WTC11 (cell line): Measurements from ENCODE around the gene GK2. TPM values are rescaled to one million over a fixed set of nuclear protein-coding genes. Genes with fewer than 3 reads are reported as not detected.

Experiments used
- ATAC-seq: fragments of 200-7000 bp; cut with Tn5 transposase; 2 replicates; pipeline ENCODE4 v1.10.0; 2021; ENCODE audit warnings: mild to moderate bottlenecking, moderate library complexity
- CTCF ChIA-PET: fragments of 300-600 bp; sonication (Branson Sonifier 250); formaldehyde crosslinking; loops from one replicate; lab custom pipeline; 2021; ENCODE audit warnings: antibody characterized with exemption; lab: Charles Lee
- POLR2A ChIA-PET: fragments of 350-600 bp; sonication (Branson Sonifier 250); formaldehyde crosslinking; loops from one replicate; lab custom pipeline; 2021; ENCODE audit warnings: antibody characterized with exemption; lab: Charles Lee
- DNase-seq: peaks from one replicate; pipeline ENCODE4 v3.0.0; 2021; ENCODE audit warnings: low spot score
- H3K27ac Mint-ChIP-seq: 2 replicates; pipeline ENCODE4 v1.8.0; 2021; ENCODE audit warnings: mixed read lengths
- H3K27me3 Mint-ChIP-seq: 2 replicates; pipeline ENCODE4 v1.8.0; 2021; ENCODE audit warnings: low read depth, mild to moderate bottlenecking, moderate library complexity, mixed read lengths
- H3K36me3 Mint-ChIP-seq: 2 replicates; pipeline ENCODE4 v1.8.0; 2021; ENCODE audit warnings: mixed read lengths
- H3K4me1 Mint-ChIP-seq: 2 replicates; pipeline ENCODE4 v1.8.0; 2022; ENCODE audit warnings: mixed read lengths
- H3K4me3 Mint-ChIP-seq: 2 replicates; pipeline ENCODE4 v1.8.0; 2021; ENCODE audit warnings: mild to moderate bottlenecking, moderate library complexity, mixed read lengths
- H3K9me3 Mint-ChIP-seq: 2 replicates; pipeline ENCODE4 v1.8.0; 2021; ENCODE audit warnings: mixed read lengths
- ELF4 ChIP-seq: sonication (generic); formaldehyde crosslinking; IDR thresholded peaks from 2 replicates; pipeline ENCODE4 v1.8.1; 2022; ENCODE audit warnings: low read depth, mild to moderate bottlenecking, moderate library complexity, missing genetic modification reagents
- FOXK1 ChIP-seq: sonication (generic); formaldehyde crosslinking; IDR thresholded peaks from 2 replicates; pipeline ENCODE4 v1.8.0; 2022; ENCODE audit warnings: mild to moderate bottlenecking, moderate library complexity, missing genetic modification reagents
- GRHL2 ChIP-seq: fragments of 250-450 bp; sonication (Bioruptor Pico); IDR thresholded peaks from 2 replicates; pipeline ENCODE4 v1.8.0; 2022; ENCODE audit warnings: mild to moderate bottlenecking, moderate library complexity; ENCODE audit not compliant: insufficient replicate concordance, severe bottlenecking
- MYBL2 ChIP-seq: sonication (generic); formaldehyde crosslinking; IDR thresholded peaks from 2 replicates; pipeline ENCODE4 v1.8.1; 2023; ENCODE audit warnings: mild to moderate bottlenecking, moderate library complexity, missing genetic modification reagents
- NFATC4 ChIP-seq: fragments of 250-450 bp; sonication (Bioruptor Pico); IDR thresholded peaks from 2 replicates; pipeline ENCODE4 v1.9.0; 2021; ENCODE audit warnings: mild to moderate bottlenecking
- NR3C1 ChIP-seq: sonication (generic); formaldehyde crosslinking; conservative IDR thresholded peaks from 2 replicates; pipeline ENCODE4 v1.8.1; 2023; ENCODE audit warnings: low read depth, mild to moderate bottlenecking, missing genetic modification reagents
- RELA ChIP-seq: sonication (generic); formaldehyde crosslinking; IDR thresholded peaks from 2 replicates; pipeline ENCODE4 v1.8.1; 2022; ENCODE audit warnings: missing genetic modification reagents, mild to moderate bottlenecking, borderline replicate concordance
- SOX15 ChIP-seq: fragments of 250-450 bp; sonication (Bioruptor Pico); IDR thresholded peaks from 2 replicates; pipeline ENCODE4 v1.9.0; 2021; ENCODE audit warnings: mild to moderate bottlenecking
- ZNF232 ChIP-seq: sonication (generic); formaldehyde crosslinking; IDR thresholded peaks from 2 replicates; pipeline ENCODE4 v1.8.0; 2022; ENCODE audit warnings: mild to moderate bottlenecking, missing genetic modification reagents
- ZNF671 ChIP-seq: fragments of 250-450 bp; sonication (Bioruptor Pico); IDR thresholded peaks from 2 replicates; pipeline ENCODE4 v1.8.0; 2021; ENCODE audit warnings: mild to moderate bottlenecking
- total RNA-seq: library from RNA; stranded (reverse); gene quantifications from 3 replicates; pipeline ENCODE4 v1.2.3, GENCODE V29; 2021
- TF ChIP-seq, protein P1 (sequence below): sonication (generic); formaldehyde crosslinking; IDR thresholded peaks from 2 replicates; pipeline ENCODE4 v1.8.0; 2023; ENCODE audit warnings: missing genetic modification reagents, mild to moderate bottlenecking, borderline replicate concordance
- TF ChIP-seq, protein P2 (sequence below): sonication (generic); formaldehyde crosslinking; IDR thresholded peaks from 2 replicates; pipeline ENCODE4 v1.8.0; 2022; ENCODE audit warnings: mild to moderate bottlenecking, missing genetic modification reagents
- TF ChIP-seq, protein P3 (sequence below): sonication (generic); formaldehyde crosslinking; IDR thresholded peaks from 2 replicates; pipeline ENCODE4 v1.8.0; 2022; ENCODE audit warnings: mild to moderate bottlenecking, missing genetic modification reagents
- TF ChIP-seq, protein P4 (sequence below): sonication (generic); formaldehyde crosslinking; conservative IDR thresholded peaks from 2 replicates; pipeline ENCODE4 v1.8.1; 2022; ENCODE audit warnings: mild to moderate bottlenecking, missing genetic modification reagents
- TF ChIP-seq, protein P5 (sequence below): sonication (generic); formaldehyde crosslinking; IDR thresholded peaks from 2 replicates; pipeline ENCODE4 v1.8.1; 2022; ENCODE audit warnings: low read depth, missing genetic modification reagents, borderline replicate concordance
- TF ChIP-seq, protein P6 (sequence below): sonication (generic); formaldehyde crosslinking; IDR thresholded peaks from 2 replicates; pipeline ENCODE4 v1.8.1; 2023; ENCODE audit warnings: mild to moderate bottlenecking, missing genetic modification reagents, moderate library complexity
- TF ChIP-seq, protein P7 (sequence below): sonication (generic); formaldehyde crosslinking; IDR thresholded peaks from 2 replicates; pipeline ENCODE4 v1.8.1; 2022; ENCODE audit warnings: mild to moderate bottlenecking, missing genetic modification reagents, moderate library complexity, borderline replicate concordance
- TF ChIP-seq, protein P8 (sequence below): sonication (generic); formaldehyde crosslinking; IDR thresholded peaks from 2 replicates; pipeline ENCODE4 v1.8.0; 2023; ENCODE audit warnings: mild to moderate bottlenecking, missing genetic modification reagents

Gene GK2
- total RNA-seq, 1 experiment from 2014 or later: not detected

DNA sequence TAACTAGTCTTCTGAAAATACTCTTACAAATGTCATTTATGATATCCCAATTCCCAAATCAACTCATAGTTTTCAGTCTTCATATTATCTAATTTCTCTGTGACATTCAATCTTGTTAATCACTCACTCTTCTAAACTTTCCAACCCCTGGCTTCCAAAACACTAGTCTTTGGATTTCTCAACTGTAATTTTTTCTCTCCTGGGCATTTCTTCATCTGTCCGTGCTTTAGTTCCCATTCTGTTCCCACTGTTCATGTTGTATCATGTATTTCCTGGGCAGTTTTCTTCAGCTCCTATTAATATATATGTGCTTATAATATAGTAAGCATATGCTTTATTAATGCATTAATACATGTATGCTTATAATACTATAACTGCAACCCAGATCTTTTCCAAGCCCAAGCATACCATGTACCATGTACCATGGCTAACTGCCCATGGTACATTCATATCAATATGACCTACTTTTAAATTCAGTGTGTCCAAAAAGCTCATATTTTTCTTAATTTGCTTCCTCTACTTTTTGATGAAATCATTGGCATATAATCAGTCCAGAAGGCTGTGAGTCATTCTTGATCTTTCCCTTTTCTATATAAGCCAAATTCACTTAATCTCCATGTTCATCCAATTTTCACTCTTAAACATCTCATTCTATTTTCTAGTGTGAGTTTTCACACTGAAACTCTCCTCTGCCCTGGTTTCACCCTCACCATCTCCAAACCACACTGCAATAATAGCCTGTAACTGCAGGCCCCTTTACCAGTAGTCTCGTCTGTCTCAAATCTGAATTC lies 21.3 kb upstream of the GK2 start (continued):
- TF ChIP-seq, protein P1, sequence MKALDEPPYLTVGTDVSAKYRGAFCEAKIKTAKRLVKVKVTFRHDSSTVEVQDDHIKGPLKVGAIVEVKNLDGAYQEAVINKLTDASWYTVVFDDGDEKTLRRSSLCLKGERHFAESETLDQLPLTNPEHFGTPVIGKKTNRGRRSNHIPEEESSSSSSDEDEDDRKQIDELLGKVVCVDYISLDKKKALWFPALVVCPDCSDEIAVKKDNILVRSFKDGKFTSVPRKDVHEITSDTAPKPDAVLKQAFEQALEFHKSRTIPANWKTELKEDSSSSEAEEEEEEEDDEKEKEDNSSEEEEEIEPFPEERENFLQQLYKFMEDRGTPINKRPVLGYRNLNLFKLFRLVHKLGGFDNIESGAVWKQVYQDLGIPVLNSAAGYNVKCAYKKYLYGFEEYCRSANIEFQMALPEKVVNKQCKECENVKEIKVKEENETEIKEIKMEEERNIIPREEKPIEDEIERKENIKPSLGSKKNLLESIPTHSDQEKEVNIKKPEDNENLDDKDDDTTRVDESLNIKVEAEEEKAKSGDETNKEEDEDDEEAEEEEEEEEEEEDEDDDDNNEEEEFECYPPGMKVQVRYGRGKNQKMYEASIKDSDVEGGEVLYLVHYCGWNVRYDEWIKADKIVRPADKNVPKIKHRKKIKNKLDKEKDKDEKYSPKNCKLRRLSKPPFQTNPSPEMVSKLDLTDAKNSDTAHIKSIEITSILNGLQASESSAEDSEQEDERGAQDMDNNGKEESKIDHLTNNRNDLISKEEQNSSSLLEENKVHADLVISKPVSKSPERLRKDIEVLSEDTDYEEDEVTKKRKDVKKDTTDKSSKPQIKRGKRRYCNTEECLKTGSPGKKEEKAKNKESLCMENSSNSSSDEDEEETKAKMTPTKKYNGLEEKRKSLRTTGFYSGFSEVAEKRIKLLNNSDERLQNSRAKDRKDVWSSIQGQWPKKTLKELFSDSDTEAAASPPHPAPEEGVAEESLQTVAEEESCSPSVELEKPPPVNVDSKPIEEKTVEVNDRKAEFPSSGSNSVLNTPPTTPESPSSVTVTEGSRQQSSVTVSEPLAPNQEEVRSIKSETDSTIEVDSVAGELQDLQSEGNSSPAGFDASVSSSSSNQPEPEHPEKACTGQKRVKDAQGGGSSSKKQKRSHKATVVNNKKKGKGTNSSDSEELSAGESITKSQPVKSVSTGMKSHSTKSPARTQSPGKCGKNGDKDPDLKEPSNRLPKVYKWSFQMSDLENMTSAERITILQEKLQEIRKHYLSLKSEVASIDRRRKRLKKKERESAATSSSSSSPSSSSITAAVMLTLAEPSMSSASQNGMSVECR: no peak
- no peak for TF ChIP-seq SOX15 (CRISPR knock-in tag)
- no peak for TF ChIP-seq ZNF232
- TF ChIP-seq ELF4 (CRISPR knock-in tag): no peak
- TF ChIP-seq, protein P2, sequence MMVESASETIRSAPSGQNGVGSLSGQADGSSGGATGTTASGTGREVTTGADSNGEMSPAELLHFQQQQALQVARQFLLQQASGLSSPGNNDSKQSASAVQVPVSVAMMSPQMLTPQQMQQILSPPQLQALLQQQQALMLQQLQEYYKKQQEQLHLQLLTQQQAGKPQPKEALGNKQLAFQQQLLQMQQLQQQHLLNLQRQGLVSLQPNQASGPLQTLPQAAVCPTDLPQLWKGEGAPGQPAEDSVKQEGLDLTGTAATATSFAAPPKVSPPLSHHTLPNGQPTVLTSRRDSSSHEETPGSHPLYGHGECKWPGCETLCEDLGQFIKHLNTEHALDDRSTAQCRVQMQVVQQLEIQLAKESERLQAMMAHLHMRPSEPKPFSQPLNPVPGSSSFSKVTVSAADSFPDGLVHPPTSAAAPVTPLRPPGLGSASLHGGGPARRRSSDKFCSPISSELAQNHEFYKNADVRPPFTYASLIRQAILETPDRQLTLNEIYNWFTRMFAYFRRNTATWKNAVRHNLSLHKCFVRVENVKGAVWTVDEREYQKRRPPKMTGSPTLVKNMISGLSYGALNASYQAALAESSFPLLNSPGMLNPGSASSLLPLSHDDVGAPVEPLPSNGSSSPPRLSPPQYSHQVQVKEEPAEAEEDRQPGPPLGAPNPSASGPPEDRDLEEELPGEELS (CRISPR knock-in tag): no peak
- TF ChIP-seq, protein P3, sequence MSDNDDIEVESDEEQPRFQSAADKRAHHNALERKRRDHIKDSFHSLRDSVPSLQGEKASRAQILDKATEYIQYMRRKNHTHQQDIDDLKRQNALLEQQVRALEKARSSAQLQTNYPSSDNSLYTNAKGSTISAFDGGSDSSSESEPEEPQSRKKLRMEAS (CRISPR knock-in tag): no peak
- no peak for TF ChIP-seq NR3C1 (CRISPR knock-in tag)
- TF ChIP-seq RELA (CRISPR knock-in tag): no peak
- TF ChIP-seq, protein P4, sequence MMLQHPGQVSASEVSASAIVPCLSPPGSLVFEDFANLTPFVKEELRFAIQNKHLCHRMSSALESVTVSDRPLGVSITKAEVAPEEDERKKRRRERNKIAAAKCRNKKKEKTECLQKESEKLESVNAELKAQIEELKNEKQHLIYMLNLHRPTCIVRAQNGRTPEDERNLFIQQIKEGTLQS (CRISPR knock-in tag): no peak
- no peak for TF ChIP-seq ZNF671 (CRISPR knock-in tag)
- TF ChIP-seq, protein P5, sequence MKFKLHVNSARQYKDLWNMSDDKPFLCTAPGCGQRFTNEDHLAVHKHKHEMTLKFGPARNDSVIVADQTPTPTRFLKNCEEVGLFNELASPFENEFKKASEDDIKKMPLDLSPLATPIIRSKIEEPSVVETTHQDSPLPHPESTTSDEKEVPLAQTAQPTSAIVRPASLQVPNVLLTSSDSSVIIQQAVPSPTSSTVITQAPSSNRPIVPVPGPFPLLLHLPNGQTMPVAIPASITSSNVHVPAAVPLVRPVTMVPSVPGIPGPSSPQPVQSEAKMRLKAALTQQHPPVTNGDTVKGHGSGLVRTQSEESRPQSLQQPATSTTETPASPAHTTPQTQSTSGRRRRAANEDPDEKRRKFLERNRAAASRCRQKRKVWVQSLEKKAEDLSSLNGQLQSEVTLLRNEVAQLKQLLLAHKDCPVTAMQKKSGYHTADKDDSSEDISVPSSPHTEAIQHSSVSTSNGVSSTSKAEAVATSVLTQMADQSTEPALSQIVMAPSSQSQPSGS (CRISPR knock-in tag): no peak
- no peak for TF ChIP-seq GRHL2 (CRISPR knock-in tag)
- TF ChIP-seq, protein P6, sequence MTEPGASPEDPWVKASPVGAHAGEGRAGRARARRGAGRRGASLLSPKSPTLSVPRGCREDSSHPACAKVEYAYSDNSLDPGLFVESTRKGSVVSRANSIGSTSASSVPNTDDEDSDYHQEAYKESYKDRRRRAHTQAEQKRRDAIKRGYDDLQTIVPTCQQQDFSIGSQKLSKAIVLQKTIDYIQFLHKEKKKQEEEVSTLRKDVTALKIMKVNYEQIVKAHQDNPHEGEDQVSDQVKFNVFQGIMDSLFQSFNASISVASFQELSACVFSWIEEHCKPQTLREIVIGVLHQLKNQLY (CRISPR knock-in tag): no peak

DNA sequence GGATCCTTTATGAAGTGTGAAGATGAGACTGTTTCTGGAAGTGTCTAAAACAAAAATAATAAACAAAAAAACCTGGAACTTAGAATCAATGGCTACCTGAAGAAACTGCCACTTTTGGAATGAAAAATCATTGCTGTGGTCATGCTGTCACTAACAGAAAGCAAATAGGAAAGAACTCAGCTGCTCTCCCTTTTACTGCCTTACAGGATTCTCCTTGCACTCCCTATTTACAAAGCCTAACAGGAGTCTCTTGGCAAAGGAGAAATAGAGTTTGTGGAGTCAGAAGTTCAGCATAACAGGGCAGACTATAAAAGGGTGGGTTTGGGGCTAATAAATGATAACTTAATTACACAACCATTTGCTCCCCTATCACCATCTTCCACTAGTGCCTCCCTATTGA lies 19.0 kb upstream of the GK2 start:
- no peak for DNase-seq
- no peak for TF ChIP-seq NFATC4 (CRISPR knock-in tag)
- TF ChIP-seq, protein P7, sequence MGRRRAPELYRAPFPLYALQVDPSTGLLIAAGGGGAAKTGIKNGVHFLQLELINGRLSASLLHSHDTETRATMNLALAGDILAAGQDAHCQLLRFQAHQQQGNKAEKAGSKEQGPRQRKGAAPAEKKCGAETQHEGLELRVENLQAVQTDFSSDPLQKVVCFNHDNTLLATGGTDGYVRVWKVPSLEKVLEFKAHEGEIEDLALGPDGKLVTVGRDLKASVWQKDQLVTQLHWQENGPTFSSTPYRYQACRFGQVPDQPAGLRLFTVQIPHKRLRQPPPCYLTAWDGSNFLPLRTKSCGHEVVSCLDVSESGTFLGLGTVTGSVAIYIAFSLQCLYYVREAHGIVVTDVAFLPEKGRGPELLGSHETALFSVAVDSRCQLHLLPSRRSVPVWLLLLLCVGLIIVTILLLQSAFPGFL (CRISPR knock-in tag): no peak
- no peak for TF ChIP-seq MYBL2 (CRISPR knock-in tag)
- TF ChIP-seq, protein P8, sequence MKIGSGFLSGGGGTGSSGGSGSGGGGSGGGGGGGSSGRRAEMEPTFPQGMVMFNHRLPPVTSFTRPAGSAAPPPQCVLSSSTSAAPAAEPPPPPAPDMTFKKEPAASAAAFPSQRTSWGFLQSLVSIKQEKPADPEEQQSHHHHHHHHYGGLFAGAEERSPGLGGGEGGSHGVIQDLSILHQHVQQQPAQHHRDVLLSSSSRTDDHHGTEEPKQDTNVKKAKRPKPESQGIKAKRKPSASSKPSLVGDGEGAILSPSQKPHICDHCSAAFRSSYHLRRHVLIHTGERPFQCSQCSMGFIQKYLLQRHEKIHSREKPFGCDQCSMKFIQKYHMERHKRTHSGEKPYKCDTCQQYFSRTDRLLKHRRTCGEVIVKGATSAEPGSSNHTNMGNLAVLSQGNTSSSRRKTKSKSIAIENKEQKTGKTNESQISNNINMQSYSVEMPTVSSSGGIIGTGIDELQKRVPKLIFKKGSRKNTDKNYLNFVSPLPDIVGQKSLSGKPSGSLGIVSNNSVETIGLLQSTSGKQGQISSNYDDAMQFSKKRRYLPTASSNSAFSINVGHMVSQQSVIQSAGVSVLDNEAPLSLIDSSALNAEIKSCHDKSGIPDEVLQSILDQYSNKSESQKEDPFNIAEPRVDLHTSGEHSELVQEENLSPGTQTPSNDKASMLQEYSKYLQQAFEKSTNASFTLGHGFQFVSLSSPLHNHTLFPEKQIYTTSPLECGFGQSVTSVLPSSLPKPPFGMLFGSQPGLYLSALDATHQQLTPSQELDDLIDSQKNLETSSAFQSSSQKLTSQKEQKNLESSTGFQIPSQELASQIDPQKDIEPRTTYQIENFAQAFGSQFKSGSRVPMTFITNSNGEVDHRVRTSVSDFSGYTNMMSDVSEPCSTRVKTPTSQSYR (CRISPR knock-in tag): no peak
- TF ChIP-seq FOXK1 (CRISPR knock-in tag): no peak
- H3K36me3 Mint-ChIP-seq: no peaks in the 10 kb centered on the region
- H3K4me1 Mint-ChIP-seq: peaks cover 5% of the 10 kb centered on the region
- no peak overlapping the region for H3K27ac Mint-ChIP-seq
- ATAC-seq: no peak
- ChIA-PET CTCF (no interaction called here), POLR2A (no interaction called here)
- H3K9me3 Mint-ChIP-seq: 0 out of 2 replicates have a peak, but pooled peaks cover 3% of the 10 kb centered on the region
- no peak overlapping the region for H3K4me3 Mint-ChIP-seq
- H3K27me3 Mint-ChIP-seq: no peaks in the 10 kb centered on the region
